Caco-2 (cell line): ENCODE results near the gene MORF4L2. TPM values are rescaled to one million over a fixed set of nuclear protein-coding genes. Genes with fewer than 3 reads are reported as not detected.

Experiments used
- BruUV-seq: library from RNA; stranded (reverse); fragments of 400-500 nt; replicated peaks from 2 replicates; lab custom pipeline; 2021; lab: Mats Ljungman, UMichigan
- CTCF ChIA-PET: fragments of 300-600 bp; sonication (Branson Sonifier 250); formaldehyde crosslinking; loops from one replicate; lab custom pipeline; 2022; ENCODE audit warnings: antibody characterized with exemption; lab: Charles Lee
- POLR2A ChIA-PET: fragments of 300-600 bp; sonication (Branson Sonifier 250); formaldehyde crosslinking; loops from one replicate; lab custom pipeline; 2022; ENCODE audit warnings: antibody characterized with exemption; lab: Charles Lee
- DNase-seq, 2 experiments: peaks; one replicate each; pipeline versions ENCODE4 v3.0.0 to v3.0.0-alpha.2; 2020 to 2022
- H3K27me3 ChIP-seq: replicated peaks from 2 replicates; pipeline ENCODE4 v1.6.0; 2011; ENCODE audit warnings: low read length; ENCODE audit not compliant: control insufficient read depth, insufficient read depth
- H3K36me3 ChIP-seq: 2 replicates; pipeline ENCODE4 v1.5.1; 2011; ENCODE audit warnings: low read length; ENCODE audit not compliant: control insufficient read depth, insufficient read depth
- H3K4me1 ChIP-seq: fragments of 250-450 bp; sonication (Bioruptor Pico); 2 replicates; pipeline ENCODE4 v1.5.1; 2020; ENCODE audit warnings: mild to moderate bottlenecking
- H3K4me3 ChIP-seq: 2 replicates; pipeline ENCODE4 v1.5.1; 2011; ENCODE audit warnings: low read depth, mild to moderate bottlenecking, control low read depth, low read length
- H3K9me3 ChIP-seq: fragments of 250-450 bp; sonication (Bioruptor Pico); 2 replicates; pipeline ENCODE4 v1.5.1; 2020; ENCODE audit warnings: mild to moderate bottlenecking, moderate library complexity
- H3K27ac Mint-ChIP-seq: one replicate; pipeline ENCODE4 v1.8.0; 2022; ENCODE audit warnings: mixed read lengths; ENCODE audit not compliant: unreplicated experiment
- H3K27me3 Mint-ChIP-seq: one replicate; pipeline ENCODE4 v1.8.0; 2022; ENCODE audit warnings: mixed read lengths; ENCODE audit not compliant: insufficient read depth, unreplicated experiment
- H3K36me3 Mint-ChIP-seq: one replicate; pipeline ENCODE4 v1.8.0; 2022; ENCODE audit warnings: mild to moderate bottlenecking, mixed read lengths; ENCODE audit not compliant: insufficient read depth, unreplicated experiment
- H3K4me1 Mint-ChIP-seq: one replicate; pipeline ENCODE4 v1.8.0; 2022; ENCODE audit warnings: low read depth, mixed read lengths; ENCODE audit not compliant: unreplicated experiment
- H3K4me3 Mint-ChIP-seq: one replicate; pipeline ENCODE4 v1.8.0; 2022; ENCODE audit warnings: mild to moderate bottlenecking, moderate library complexity, mixed read lengths; ENCODE audit not compliant: unreplicated experiment
- H3K9me3 Mint-ChIP-seq: one replicate; pipeline ENCODE4 v1.8.0; 2022; ENCODE audit warnings: mixed read lengths; ENCODE audit not compliant: unreplicated experiment
- intact Hi-C: fragments of 100-400 bp; cut with micrococcal nuclease; formaldehyde crosslinking; loops from one replicate; pipeline ENCODE4 v1.10.0; 2022; ENCODE audit not compliant: unreplicated experiment
- total RNA-seq: library from RNA; stranded (reverse); gene quantifications from 2 replicates; pipeline ENCODE4 v1.2.3, GENCODE V29; 2022
- TF ChIP-seq, protein P1 (sequence below), 2 experiments: fragments of 200-600 bp in 1 of 2; IDR thresholded peaks; 1 replicate in 1 of 2; 2 replicates in 1 of 2; pipeline versions ENCODE4 v1.5.1 to v1.8.0; 2011 to 2022; ENCODE audit warnings: antibody characterized with exemption in 1 of 2, control low read depth in 1 of 2, inconsistent platforms in 1 of 2, low read depth in 1 of 2, low read length in 1 of 2, mild to moderate bottlenecking in 1 of 2, moderate library complexity in 1 of 2; ENCODE audit not compliant: insufficient read depth in 1 of 2, severe bottlenecking in 1 of 2, unreplicated experiment in 1 of 2

The MORF4L2 gene
- total RNA-seq, 1 experiment from 2014 or later: 314 TPM

- Mint-ChIP-seq H3K27me3 (no peaks in the 10 kb centered on the region), H3K4me1 (no peaks in the 10 kb centered on the region), H3K36me3 (no peaks in the 10 kb centered on the region), H3K9me3 (no peaks in the 10 kb centered on the region), H3K4me3 (no peak overlapping the region), H3K27ac (no peak overlapping the region)
- no peaks in the 10 kb centered on the region for H3K27me3 ChIP-seq
- no peaks in the 10 kb centered on the region for H3K9me3 ChIP-seq
- no peaks in the 10 kb centered on the region for H3K4me1 ChIP-seq
- TF ChIP-seq, protein P1, sequence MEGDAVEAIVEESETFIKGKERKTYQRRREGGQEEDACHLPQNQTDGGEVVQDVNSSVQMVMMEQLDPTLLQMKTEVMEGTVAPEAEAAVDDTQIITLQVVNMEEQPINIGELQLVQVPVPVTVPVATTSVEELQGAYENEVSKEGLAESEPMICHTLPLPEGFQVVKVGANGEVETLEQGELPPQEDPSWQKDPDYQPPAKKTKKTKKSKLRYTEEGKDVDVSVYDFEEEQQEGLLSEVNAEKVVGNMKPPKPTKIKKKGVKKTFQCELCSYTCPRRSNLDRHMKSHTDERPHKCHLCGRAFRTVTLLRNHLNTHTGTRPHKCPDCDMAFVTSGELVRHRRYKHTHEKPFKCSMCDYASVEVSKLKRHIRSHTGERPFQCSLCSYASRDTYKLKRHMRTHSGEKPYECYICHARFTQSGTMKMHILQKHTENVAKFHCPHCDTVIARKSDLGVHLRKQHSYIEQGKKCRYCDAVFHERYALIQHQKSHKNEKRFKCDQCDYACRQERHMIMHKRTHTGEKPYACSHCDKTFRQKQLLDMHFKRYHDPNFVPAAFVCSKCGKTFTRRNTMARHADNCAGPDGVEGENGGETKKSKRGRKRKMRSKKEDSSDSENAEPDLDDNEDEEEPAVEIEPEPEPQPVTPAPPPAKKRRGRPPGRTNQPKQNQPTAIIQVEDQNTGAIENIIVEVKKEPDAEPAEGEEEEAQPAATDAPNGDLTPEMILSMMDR (IDR thresholded peaks at IDR 0.05; ENCODE audit: insufficient read depth in 1 of 2, low read depth in 1 of 2, low read length in 1 of 2, severe bottlenecking in 1 of 2, unreplicated experiment in 1 of 2): no peak
- CTCF ChIA-PET: no interaction called here
- no TSS peak for BruUV-seq
- H3K36me3 ChIP-seq: no peaks in the 10 kb centered on the region
- POLR2A ChIA-PET: no interaction called here
- H3K4me3 ChIP-seq: no peak overlapping the region
- no peak for DNase-seq
- intact Hi-C loops: no loop called here
These were observed 51.1 kb downstream of the MORF4L2 start for GRCh38 chrX:103635436-103635835.

DNA sequence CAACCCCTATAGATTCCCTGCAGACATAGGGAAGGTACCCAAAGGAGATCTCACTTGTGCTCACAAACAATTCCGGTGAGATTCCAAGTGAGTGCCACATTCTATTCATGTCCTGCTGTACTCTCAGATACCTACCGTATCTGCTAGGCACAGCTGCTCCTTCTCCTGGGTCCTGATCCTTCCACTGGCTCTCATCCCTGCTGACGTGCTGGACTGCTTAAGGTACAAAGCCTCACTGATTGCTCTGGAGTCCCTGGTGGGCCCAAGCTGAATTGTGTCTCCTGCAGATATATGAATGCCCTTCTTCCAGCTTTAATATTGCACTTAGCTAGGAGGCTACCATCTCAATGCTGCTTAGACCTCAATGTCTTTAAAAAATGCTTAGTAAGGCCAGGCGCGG, 55.4 kb downstream of the MORF4L2 start:
- Mint-ChIP-seq H3K27ac (no peak overlapping the region), H3K36me3 (peaks cover 5% of the 10 kb centered on the region), H3K9me3 (no peaks in the 10 kb centered on the region), H3K4me1 (peaks cover 12% of the 10 kb centered on the region), H3K4me3 (no peak overlapping the region), H3K27me3 (no peaks in the 10 kb centered on the region)
- BruUV-seq: no TSS peak
- no peaks in the 10 kb centered on the region for H3K36me3 ChIP-seq
- TF ChIP-seq, protein P1 (IDR thresholded peaks at IDR 0.05; ENCODE audit: insufficient read depth in 1 of 2, low read depth in 1 of 2, low read length in 1 of 2, severe bottlenecking in 1 of 2, unreplicated experiment in 1 of 2): no peak
- ChIA-PET CTCF (no interaction called here), POLR2A (no interaction called here)
- intact Hi-C loops: no loop called here
- no peaks in the 10 kb centered on the region for H3K9me3 ChIP-seq
- H3K4me3 ChIP-seq: no peak overlapping the region
- no peak for DNase-seq
- no peaks in the 10 kb centered on the region for H3K27me3 ChIP-seq
- H3K4me1 ChIP-seq: no peaks in the 10 kb centered on the region

DNA sequence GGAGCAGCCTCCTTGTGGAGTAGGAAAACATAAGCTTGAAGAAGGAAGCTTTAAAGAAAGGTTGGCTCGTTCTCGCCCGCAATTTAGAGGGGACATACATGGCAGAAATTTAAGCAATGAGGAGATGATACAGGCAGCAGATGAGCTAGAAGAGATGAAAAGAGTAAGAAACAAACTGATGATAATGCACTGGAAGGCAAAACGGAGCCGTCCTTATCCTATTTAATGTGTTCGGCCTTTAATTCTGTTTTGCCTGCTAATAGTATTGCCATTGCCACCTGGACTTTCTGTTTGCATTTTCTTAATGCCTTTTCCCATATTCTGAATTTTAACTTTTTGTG, 56.4 kb downstream of the MORF4L2 start:
- Mint-ChIP-seq H3K4me3 (peak overlapping the region; percentile 92), H3K27ac (peak overlapping the region; percentile 84), H3K9me3 (no peaks in the 10 kb centered on the region), H3K4me1 (peaks cover 12% of the 10 kb centered on the region), H3K27me3 (no peaks in the 10 kb centered on the region), H3K36me3 (peaks cover 5% of the 10 kb centered on the region)
- ChIA-PET POLR2A (interaction anchor here (0.6 to 1.3 kb wide), 4 partner anchors 44 to 97 kb away, joined by 3 to 17 read pairs (median 4); partner anchors contain the start of genes MORF4L2 and TCEAL4), CTCF (interaction anchor here (0.6 to 1.2 kb wide), 12 partner anchors 8 to 201 kb away, joined by 3 to 12 read pairs (median 4); partner anchors contain the start of gene TCEAL3)
- TF ChIP-seq, protein P1 (IDR thresholded peaks at IDR 0.05; ENCODE audit: insufficient read depth in 1 of 2, low read depth in 1 of 2, low read length in 1 of 2, severe bottlenecking in 1 of 2, unreplicated experiment in 1 of 2): no peak
- intact Hi-C loops: loop anchor here (1.0 kb wide), 1 partner anchor 97 kb away; no protein-coding TSS in a partner anchor
- Histone ChIP-seq H3K4me3 (peak overlapping the region; percentile 75), H3K9me3 (no peaks in the 10 kb centered on the region), H3K36me3 (no peaks in the 10 kb centered on the region), H3K4me1 (no peaks in the 10 kb centered on the region), H3K27me3 (no peaks in the 10 kb centered on the region)
- no TSS peak for BruUV-seq
- DNase-seq: no peak
